SU-DHL-6 (cell line): ENCODE results near the gene SP3.
A peak's percentile ranks its signal among the peaks of the same experiment; 100 is the strongest.

Source experiments
- H2AFZ ChIP-seq: fragments of 200-600 bp; sonication (generic); 2 replicates; pipeline ENCODE4 v1.6.1; 2014; ENCODE audit warnings: low read depth, mild to moderate bottlenecking, moderate library complexity, mixed read lengths, antibody characterized with exemption, low read length; ENCODE audit not compliant: severe bottlenecking
- H3F3A ChIP-seq: fragments of 200-600 bp; shearing (Covaris generic); 2 replicates; pipeline ENCODE4 v1.6.0; 2016; ENCODE audit warnings: antibody characterized with exemption, mild to moderate bottlenecking; ENCODE audit not compliant: insufficient read depth
- H3K27ac ChIP-seq: fragments of 200-600 bp; sonication (generic); 2 replicates; pipeline ENCODE4 v1.5.1; 2016; ENCODE audit warnings: low read depth, mild to moderate bottlenecking, low read length, moderate library complexity, mixed read lengths
- H3K27me3 ChIP-seq: fragments of 200-600 bp; sonication (generic), shearing (Covaris generic); 2 replicates; pipeline ENCODE4 v1.6.0; 2014; ENCODE audit warnings: mild to moderate bottlenecking, low read length
- H3K36me3 ChIP-seq: fragments of 200-600 bp; sonication (generic); 2 replicates; pipeline ENCODE4 v1.6.1; 2014; ENCODE audit warnings: mild to moderate bottlenecking, low read length, mixed read lengths
- H3K4me2 ChIP-seq: fragments of 300-600, 200-600 bp; shearing (Covaris generic), sonication (generic); 2 replicates; pipeline ENCODE4 v1.6.0; 2014; ENCODE audit warnings: low read length, low read depth, mild to moderate bottlenecking; ENCODE audit not compliant: poor library complexity, severe bottlenecking
- H3K4me3 ChIP-seq: fragments of 200-600 bp; sonication (generic); 2 replicates; pipeline ENCODE4 v1.5.1; 2014; ENCODE audit warnings: antibody characterized with exemption, low read length, mild to moderate bottlenecking, mixed read lengths; ENCODE audit not compliant: insufficient read depth, poor library complexity, severe bottlenecking
- H3K79me2 ChIP-seq: fragments of 200-600 bp; sonication (generic); 2 replicates; pipeline ENCODE4 v1.6.1; 2014; ENCODE audit warnings: mild to moderate bottlenecking, low read length, moderate library complexity; ENCODE audit not compliant: insufficient read depth
- H3K9ac ChIP-seq: fragments of 200-600 bp; sonication (generic); 2 replicates; pipeline ENCODE4 v1.7.0; 2014; ENCODE audit warnings: mild to moderate bottlenecking, low read length
- H3K9me2 ChIP-seq: fragments of 200-600 bp; sonication (generic); replicated peaks from 2 replicates; pipeline ENCODE4 v1.6.1; 2014; ENCODE audit warnings: low read length; ENCODE audit not compliant: insufficient read depth
- H3K9me3 ChIP-seq: fragments of 200-600 bp; sonication (generic); 2 replicates; pipeline ENCODE4 v1.6.1; 2014; ENCODE audit warnings: low read length, mixed read lengths; ENCODE audit not compliant: insufficient read depth
- H4K20me1 ChIP-seq: fragments of 200-600 bp; sonication (generic); 2 replicates; pipeline ENCODE4 v1.6.1; 2014; ENCODE audit warnings: low read depth, mild to moderate bottlenecking, antibody characterized with exemption, low read length, moderate library complexity, mixed read lengths
- CTCF ChIP-seq: fragments of 200-600 bp; sonication (generic); IDR thresholded peaks from one replicate; pipeline ENCODE4 v1.5.1; 2017; ENCODE audit warnings: antibody characterized with exemption, mild to moderate bottlenecking, low read length, moderate library complexity; ENCODE audit not compliant: insufficient read depth, poor library complexity, severe bottlenecking
- EZH2phosphoT487 ChIP-seq: fragments of 200-600 bp; sonication (generic), shearing (Covaris generic); conservative IDR thresholded peaks from 2 replicates; pipeline ENCODE4 v1.6.1; 2018; ENCODE audit warnings: mild to moderate bottlenecking, antibody characterized with exemption, low read length, moderate library complexity, mixed read lengths

SP3 gene

GRCh38 chr2:173966274-173967098, 1.3 kb upstream of the SP3 start:
- H3K9me3 ChIP-seq: no peaks in the 10 kb centered on the region
- peak overlapping the region; percentile 69 for H3K4me2 ChIP-seq
- H3K27ac ChIP-seq: peak overlapping the region; percentile 99
- no peaks in the 10 kb centered on the region for H3K27me3 ChIP-seq
- 0 out of 2 replicates have a peak, but pooled peaks cover 8% of the 10 kb centered on the region for H4K20me1 ChIP-seq
- H3F3A ChIP-seq: peaks cover 16% of the 10 kb centered on the region
- H3K4me3 ChIP-seq: peak overlapping the region; percentile 100
- peak overlapping the region; percentile 100 for H3K9ac ChIP-seq
- H3K79me2 ChIP-seq: peaks cover 20% of the 10 kb centered on the region
- H3K36me3 ChIP-seq: peaks cover 18% of the 10 kb centered on the region
- no peak for TF ChIP-seq EZH2phosphoT487
- no peak for TF ChIP-seq CTCF
- peak overlapping the region; percentile 3 for H2AFZ ChIP-seq
- H3K9me2 ChIP-seq: no peaks in the 10 kb centered on the region

- H3K9ac ChIP-seq: peak overlapping the region; percentile 100
- H3K27ac ChIP-seq: peak overlapping the region; percentile 99
- no peaks in the 10 kb centered on the region for H3K27me3 ChIP-seq
- TF ChIP-seq CTCF (no peak), EZH2phosphoT487 (no peak)
- H3K9me3 ChIP-seq: no peaks in the 10 kb centered on the region
- no peaks in the 10 kb centered on the region for H3K9me2 ChIP-seq
- peak overlapping the region; percentile 60 for H2AFZ ChIP-seq
- H3K4me3 ChIP-seq: peak overlapping the region; percentile 100
- H3F3A ChIP-seq: peaks cover 16% of the 10 kb centered on the region
- H4K20me1 ChIP-seq: peaks cover 18% of the 10 kb centered on the region; the same call in 1 of the 2 replicates
- peaks cover 37% of the 10 kb centered on the region for H3K79me2 ChIP-seq
- H3K36me3 ChIP-seq: peaks cover 32% of the 10 kb centered on the region
- H3K4me2 ChIP-seq: peak overlapping the region; percentile 73
Measured at GRCh38 chr2:173964565-173965371, 405 bp downstream of the SP3 start.

- Histone ChIP-seq H3F3A (peaks cover 16% of the 10 kb centered on the region), H3K4me2 (peak overlapping the region; percentile 60), H3K79me2 (peaks cover 45% of the 10 kb centered on the region), H4K20me1 (peaks cover 23% of the 10 kb centered on the region), H3K9me2 (no peaks in the 10 kb centered on the region), H2AFZ (no peak overlapping the region), H3K9me3 (no peaks in the 10 kb centered on the region), H3K27ac (peak overlapping the region; percentile 99), H3K27me3 (no peaks in the 10 kb centered on the region), H3K9ac (peak overlapping the region; percentile 100), H3K4me3 (peak overlapping the region; percentile 99), H3K36me3 (peaks cover 32% of the 10 kb centered on the region)
- TF ChIP-seq CTCF: no peak
- no peak for TF ChIP-seq EZH2phosphoT487
Measured at GRCh38 chr2:173963817-173964564, 1.2 kb downstream of the SP3 start.
